ENCODE results near the gene LRRC3C. TPM values are rescaled to one million over a fixed set of nuclear protein-coding genes. Genes with fewer than 3 reads are reported as not detected.

LRRC3C gene
- total and polyA plus RNA-seq, 4 donors: not detected

DNA sequence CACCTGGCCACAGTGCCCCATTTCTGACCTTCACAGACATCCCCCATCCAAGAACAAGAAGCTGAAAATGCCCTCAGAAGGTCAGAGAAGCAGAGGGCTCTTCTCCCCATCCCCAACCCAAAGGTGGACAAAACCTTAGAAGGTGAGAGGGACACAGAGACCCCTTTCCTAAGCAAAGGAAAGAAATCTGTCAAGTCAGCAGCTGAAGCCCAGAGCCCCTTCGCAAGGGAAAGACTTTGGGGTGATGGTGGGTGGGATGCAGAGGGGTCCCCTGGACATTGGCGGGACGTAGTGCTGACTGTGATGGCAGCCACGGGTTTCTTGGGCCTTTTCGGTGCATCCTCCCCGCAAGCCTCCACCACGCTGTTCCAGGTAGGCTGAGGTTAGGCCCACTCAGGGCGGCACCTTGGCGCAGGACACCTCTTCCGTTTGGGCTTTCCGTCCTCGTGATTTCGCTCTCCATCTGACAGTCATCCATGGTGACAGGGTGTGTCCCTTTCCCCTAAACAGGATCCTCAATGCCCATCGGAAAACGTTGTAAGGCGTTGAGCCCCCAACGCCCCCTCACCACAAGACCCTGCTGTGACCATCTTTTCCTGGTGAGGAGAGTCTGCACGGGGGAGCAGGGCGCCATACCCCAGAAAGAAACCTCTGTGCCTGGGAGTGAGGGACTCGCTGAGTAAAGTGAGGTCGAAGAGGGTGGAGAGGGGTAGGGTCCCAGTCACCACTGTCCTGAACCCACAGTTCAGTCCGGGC is 24.6 kb downstream of the LRRC3C start:
- no peak overlapping the region for H3K4me3 ChIP-seq (ENCODE audit: low read length in 2 of 2)
- ATAC-seq (ENCODE audit: low FRiP score): no peak
- H3K9me3 ChIP-seq (ENCODE audit: control insufficient read depth, low read length): no peaks in the 10 kb centered on the region
- no peaks in the 10 kb centered on the region for H3K4me1 ChIP-seq (ENCODE audit: control insufficient read depth in 1 of 2, insufficient read depth in 2 of 2, low read length in 2 of 2)
- intact Hi-C loops (cut with DNase I): loop anchor here (2.0 kb wide), 1 partner anchor 23 kb away; no protein-coding TSS in a partner anchor
- no peak for DNase-seq
- no peaks in the 10 kb centered on the region for H3K27me3 ChIP-seq (ENCODE audit: control insufficient read depth in 1 of 2, insufficient read depth in 2 of 2, low read length in 1 of 2)
- no peaks in the 10 kb centered on the region for H3K36me3 ChIP-seq (ENCODE audit: control insufficient read depth in 1 of 2, insufficient read depth in 2 of 2, low read length in 1 of 2)
- H3K27ac ChIP-seq (ENCODE audit: low read depth in 1 of 2, low read length in 2 of 2): no peak overlapping the region
- 74 to 75% methylated on average over 22 of the region's 22 CpGs for WGBS, 2 donors

DNA sequence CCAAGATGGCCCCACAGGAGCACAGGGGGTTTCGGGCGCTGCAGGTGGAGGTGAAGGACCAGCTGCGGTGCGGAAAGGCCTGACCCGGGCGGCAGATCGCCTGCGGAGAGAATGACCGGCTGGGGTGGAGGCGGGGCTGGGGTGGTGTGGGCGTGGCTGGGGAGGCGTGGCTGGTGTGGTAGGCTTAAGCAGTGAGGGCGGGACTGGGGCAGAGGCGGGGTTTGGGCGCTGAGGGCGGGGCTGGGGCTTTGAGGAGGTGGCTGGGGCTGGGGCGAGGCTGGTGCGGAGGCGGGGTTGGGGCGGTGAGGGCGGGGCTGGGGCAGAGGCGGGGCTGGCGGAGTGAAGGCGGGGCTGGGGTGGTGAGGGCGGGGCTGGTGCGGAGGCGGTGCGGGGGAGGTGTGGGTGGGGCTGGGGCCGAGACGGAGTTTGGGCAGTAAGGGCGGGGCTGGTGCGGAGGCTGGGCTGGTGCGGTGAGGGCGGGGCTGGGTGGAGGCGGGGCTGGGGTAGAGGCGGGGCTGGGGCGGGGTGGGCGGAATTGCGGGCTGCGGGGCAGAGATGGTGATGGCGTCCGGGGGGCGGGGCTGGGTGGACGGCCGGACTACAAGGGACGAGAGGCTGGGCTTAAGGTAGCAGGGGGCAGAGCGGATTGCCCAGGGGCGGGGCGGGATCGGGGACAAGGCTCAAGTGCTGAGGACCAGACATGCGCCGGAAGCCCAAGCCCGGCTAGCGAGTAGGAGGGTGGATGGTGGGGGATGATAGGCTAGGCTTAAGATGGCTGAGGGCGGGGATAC is 25.3 kb downstream of the LRRC3C start:
- WGBS, 2 donors: 1 to 2% methylated on average over 32 to 55 of the region's 55 CpGs
- H3K27me3 ChIP-seq (ENCODE audit: control insufficient read depth in 1 of 2, insufficient read depth in 2 of 2, low read length in 1 of 2): no peaks in the 10 kb centered on the region
- DNase-seq (peak; percentile 99 to 100), ATAC-seq (ENCODE audit: low FRiP score) (peak; percentile 95)
- H3K9me3 ChIP-seq (ENCODE audit: control insufficient read depth, low read length): no peaks in the 10 kb centered on the region
- no peak overlapping the region for H3K4me3 ChIP-seq (ENCODE audit: low read length in 2 of 2)
- intact Hi-C loops (cut with DNase I): loop anchor here (2.0 kb wide), 1 partner anchor 24 kb away; no protein-coding TSS in a partner anchor
- H3K27ac ChIP-seq (ENCODE audit: low read depth in 1 of 2, low read length in 2 of 2): no peak overlapping the region
- no peaks in the 10 kb centered on the region for H3K4me1 ChIP-seq (ENCODE audit: control insufficient read depth in 1 of 2, insufficient read depth in 2 of 2, low read length in 2 of 2)
- no peaks in the 10 kb centered on the region for H3K36me3 ChIP-seq (ENCODE audit: control insufficient read depth in 1 of 2, insufficient read depth in 2 of 2, low read length in 1 of 2)

DNA sequence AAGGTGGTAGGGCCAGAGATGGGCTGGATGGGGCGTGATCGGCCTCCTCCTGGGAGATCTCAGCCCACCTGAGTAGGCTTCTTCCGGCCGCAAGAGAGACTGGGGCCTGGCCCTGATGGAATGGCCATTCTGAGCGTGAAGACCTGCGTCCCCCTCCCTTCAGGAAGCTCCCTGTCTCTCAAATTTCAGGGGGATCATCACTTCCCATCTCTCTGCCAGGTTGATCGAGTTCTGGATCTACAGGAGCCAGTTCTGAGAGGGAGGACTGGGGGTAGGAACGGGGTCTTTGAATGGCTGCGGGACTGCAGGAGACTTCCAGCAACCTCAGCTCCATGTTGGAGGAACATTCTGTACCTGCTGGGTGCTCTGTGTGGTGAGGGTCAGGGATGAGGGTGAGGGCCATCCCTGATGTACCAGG is 25.9 kb downstream of the LRRC3C start:
- Histone ChIP-seq H3K9me3 (ENCODE audit: control insufficient read depth, low read length) (no peaks in the 10 kb centered on the region), H3K4me3 (ENCODE audit: low read length in 2 of 2) (no peak overlapping the region), H3K27ac (ENCODE audit: low read depth in 1 of 2, low read length in 2 of 2) (peak overlapping the region in 1 of 2 donors; percentile 36), H3K36me3 (ENCODE audit: control insufficient read depth in 1 of 2, insufficient read depth in 2 of 2, low read length in 1 of 2) (no peaks in the 10 kb centered on the region), H3K4me1 (ENCODE audit: control insufficient read depth in 1 of 2, insufficient read depth in 2 of 2, low read length in 2 of 2) (no peaks in the 10 kb centered on the region), H3K27me3 (ENCODE audit: control insufficient read depth in 1 of 2, insufficient read depth in 2 of 2, low read length in 1 of 2) (no peaks in the 10 kb centered on the region)
- intact Hi-C loops (cut with DNase I): loop anchor here (2.0 kb wide), 1 partner anchor 25 kb away; no protein-coding TSS in a partner anchor
- DNase-seq: no peak
- WGBS, 2 donors: 32 to 34% methylated on average over 9 of the region's 9 CpGs
- ATAC-seq (ENCODE audit: low FRiP score): no peak

DNA sequence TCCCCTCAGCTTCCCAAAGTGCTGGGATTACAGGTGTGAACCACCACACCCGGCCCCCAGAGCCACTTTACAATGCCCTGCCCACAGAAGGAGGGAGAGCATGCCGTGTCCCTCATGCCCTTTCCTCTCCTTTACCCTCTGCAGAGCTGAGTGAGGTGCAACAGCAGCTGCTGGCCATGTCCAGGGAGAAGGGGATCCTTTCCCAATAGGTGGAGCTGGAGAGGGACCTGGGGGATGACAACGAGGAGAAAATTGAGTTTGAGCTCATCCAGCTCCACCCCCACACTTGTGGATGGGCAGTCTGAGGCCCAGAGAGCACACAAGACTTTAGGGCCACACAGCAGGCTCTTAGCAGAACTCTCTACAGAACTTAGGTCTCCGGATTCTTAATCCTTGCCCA is 27.3 kb downstream of the LRRC3C start:
- intact Hi-C loops (cut with DNase I): no loop called here
- no peak for ATAC-seq (ENCODE audit: low FRiP score)
- Histone ChIP-seq H3K4me3 (ENCODE audit: low read length in 2 of 2) (no peak overlapping the region), H3K27ac (ENCODE audit: low read depth in 1 of 2, low read length in 2 of 2) (no peak overlapping the region), H3K27me3 (ENCODE audit: control insufficient read depth in 1 of 2, insufficient read depth in 2 of 2, low read length in 1 of 2) (no peaks in the 10 kb centered on the region), H3K9me3 (ENCODE audit: control insufficient read depth, low read length) (no peaks in the 10 kb centered on the region), H3K36me3 (ENCODE audit: control insufficient read depth in 1 of 2, insufficient read depth in 2 of 2, low read length in 1 of 2) (no peaks in the 10 kb centered on the region), H3K4me1 (ENCODE audit: control insufficient read depth in 1 of 2, insufficient read depth in 2 of 2, low read length in 2 of 2) (no peaks in the 10 kb centered on the region)
- WGBS, 2 donors: 62 to 71% methylated on average over 4 of the region's 4 CpGs
- DNase-seq: no peak

DNA sequence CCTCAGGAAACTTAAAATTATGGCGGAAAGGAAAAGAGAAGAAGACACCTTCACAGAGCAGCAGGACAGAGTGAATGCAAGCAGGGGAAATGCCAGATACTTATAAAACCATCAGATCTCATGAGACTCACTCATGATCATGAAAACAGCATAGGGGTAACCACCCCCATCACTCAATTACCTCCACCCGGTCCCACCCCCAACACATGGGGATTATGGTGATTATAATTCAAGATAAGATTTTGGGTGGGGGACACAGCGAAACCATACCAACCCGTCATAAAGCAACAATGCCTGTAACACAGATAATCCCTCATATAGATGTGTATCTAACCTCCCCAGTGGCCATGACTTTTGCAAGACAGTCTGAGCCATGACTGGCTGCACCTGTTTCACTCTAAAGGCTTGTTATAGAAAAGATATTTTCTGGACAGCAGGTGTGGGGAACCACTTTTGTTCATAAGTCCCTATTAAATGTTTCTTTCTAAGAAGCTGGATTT is 28.2 kb downstream of the LRRC3C start:
- H3K36me3 ChIP-seq (ENCODE audit: control insufficient read depth in 1 of 2, insufficient read depth in 2 of 2, low read length in 1 of 2): no peaks in the 10 kb centered on the region
- 81 to 84% methylated on average over 4 of the region's 4 CpGs for WGBS, 2 donors
- no peaks in the 10 kb centered on the region for H3K4me1 ChIP-seq (ENCODE audit: control insufficient read depth in 1 of 2, insufficient read depth in 2 of 2, low read length in 2 of 2)
- H3K27me3 ChIP-seq (ENCODE audit: control insufficient read depth in 1 of 2, insufficient read depth in 2 of 2, low read length in 1 of 2): no peaks in the 10 kb centered on the region
- ATAC-seq (ENCODE audit: low FRiP score) (no peak), DNase-seq (no peak)
- H3K9me3 ChIP-seq (ENCODE audit: control insufficient read depth, low read length): no peaks in the 10 kb centered on the region
- H3K4me3 ChIP-seq (ENCODE audit: low read length in 2 of 2): no peak overlapping the region
- no peak overlapping the region for H3K27ac ChIP-seq (ENCODE audit: low read depth in 1 of 2, low read length in 2 of 2)
- intact Hi-C loops (cut with DNase I): no loop called here

DNA sequence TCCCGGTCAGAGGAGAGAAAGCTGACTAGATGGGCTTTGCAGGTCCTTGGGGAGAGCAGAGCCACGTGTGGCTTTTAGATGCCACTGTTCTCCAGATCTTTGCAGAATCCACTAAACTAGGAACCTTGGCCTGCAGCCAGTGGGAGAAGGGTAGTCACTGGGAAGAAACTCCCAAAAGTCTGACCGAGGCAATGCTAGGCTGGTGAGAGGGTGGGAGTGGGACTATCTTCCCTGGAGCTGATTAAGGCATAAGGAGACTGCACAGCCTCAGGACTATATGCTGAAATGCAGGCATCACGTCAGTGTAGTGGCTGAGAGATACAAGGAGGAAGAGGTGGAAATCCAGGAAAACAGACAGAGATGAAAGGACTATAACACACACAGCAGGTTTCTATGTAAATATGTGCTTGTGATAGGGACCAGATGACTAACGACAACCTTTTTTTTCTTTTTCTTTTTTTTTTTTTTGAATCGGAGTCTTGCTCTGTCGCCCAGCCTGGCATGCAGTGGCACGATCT is 33.1 kb downstream of the LRRC3C start:
- H3K9me3 ChIP-seq (ENCODE audit: control insufficient read depth, low read length): no peaks in the 10 kb centered on the region
- no peaks in the 10 kb centered on the region for H3K36me3 ChIP-seq (ENCODE audit: control insufficient read depth in 1 of 2, insufficient read depth in 2 of 2, low read length in 1 of 2)
- H3K4me1 ChIP-seq (ENCODE audit: control insufficient read depth in 1 of 2, insufficient read depth in 2 of 2, low read length in 2 of 2): no peaks in the 10 kb centered on the region
- no peaks in the 10 kb centered on the region for H3K27me3 ChIP-seq (ENCODE audit: control insufficient read depth in 1 of 2, insufficient read depth in 2 of 2, low read length in 1 of 2)
- H3K27ac ChIP-seq (ENCODE audit: low read depth in 1 of 2, low read length in 2 of 2): no peak overlapping the region
- intact Hi-C loops (cut with DNase I): loop anchor here (5.0 to 10.0 kb wide), 2 partner anchors 38 to 96 kb away; partner anchors contain the start of genes IKZF3 (in 1 of the 2) and ZPBP2 (in 1 of the 2)
- ATAC-seq (ENCODE audit: low FRiP score): no peak
- no peak overlapping the region for H3K4me3 ChIP-seq (ENCODE audit: low read length in 2 of 2)
- no peak for DNase-seq
- WGBS, 2 donors: 60 to 65% methylated on average over 8 of the region's 8 CpGs

- intact Hi-C loops (cut with DNase I): loop anchor here (5.0 to 10.0 kb wide), 2 partner anchors 40 to 98 kb away; partner anchors contain the start of genes IKZF3 (in 1 of the 2) and ZPBP2 (in 1 of the 2)
- DNase-seq (no peak), ATAC-seq (ENCODE audit: low FRiP score) (no peak)
- no peak within 1 kb of the TSS for H3K27ac ChIP-seq (ENCODE audit: low read depth in 1 of 2, low read length in 2 of 2)
- no peaks in the 10 kb centered on the region for H3K27me3 ChIP-seq (ENCODE audit: control insufficient read depth in 1 of 2, insufficient read depth in 2 of 2, low read length in 1 of 2)
- 63 to 71% methylated on average over 6 of the region's 6 CpGs for WGBS, 2 donors
- no peaks in the 10 kb centered on the region for H3K4me1 ChIP-seq (ENCODE audit: control insufficient read depth in 1 of 2, insufficient read depth in 2 of 2, low read length in 2 of 2)
- H3K9me3 ChIP-seq (ENCODE audit: control insufficient read depth, low read length): no peaks in the 10 kb centered on the region
- no peaks in the 10 kb centered on the region for H3K36me3 ChIP-seq (ENCODE audit: control insufficient read depth in 1 of 2, insufficient read depth in 2 of 2, low read length in 1 of 2)
- no peak within 1 kb of the TSS for H3K4me3 ChIP-seq (ENCODE audit: low read length in 2 of 2)
These were observed 35.2 kb downstream of the LRRC3C start, which contains the start of gene GSDMA for GRCh38 chr17:39962642-39963220. Gene GSDMA, plus strand, starts transcription at chr17:39963004. Its CDS starts 2,684 bp downstream, at chr17:39965688.

DNA sequence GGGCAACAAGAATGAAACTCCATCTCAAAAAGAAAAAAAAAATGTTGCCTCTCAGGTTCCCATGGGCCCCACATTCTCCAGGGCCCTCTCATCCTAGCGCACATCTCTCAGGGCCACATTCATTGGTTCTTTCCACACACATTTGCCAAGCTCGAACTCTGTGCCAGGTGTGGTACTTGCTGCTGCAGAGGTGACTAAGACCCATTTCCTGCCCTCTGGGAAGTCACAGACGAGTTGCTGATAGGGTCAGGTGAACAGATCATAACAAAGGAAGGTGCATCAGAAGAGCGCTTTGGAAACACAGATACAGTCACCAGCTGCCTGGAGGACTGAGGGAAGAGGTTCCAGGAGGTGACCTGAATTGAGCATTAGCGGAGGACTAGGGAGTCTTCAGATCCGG is 36.3 kb downstream of the LRRC3C start:
- no peak for ATAC-seq (ENCODE audit: low FRiP score)
- no peaks in the 10 kb centered on the region for H3K36me3 ChIP-seq (ENCODE audit: control insufficient read depth in 1 of 2, insufficient read depth in 2 of 2, low read length in 1 of 2)
- no peak overlapping the region for H3K27ac ChIP-seq (ENCODE audit: low read depth in 1 of 2, low read length in 2 of 2)
- H3K4me3 ChIP-seq (ENCODE audit: low read length in 2 of 2): no peak overlapping the region
- intact Hi-C loops (cut with DNase I): loop anchor here (5.0 to 10.0 kb wide), 2 partner anchors 42 to 99 kb away; partner anchors contain the start of genes IKZF3 (in 1 of the 2) and ZPBP2 (in 1 of the 2)
- no peaks in the 10 kb centered on the region for H3K4me1 ChIP-seq (ENCODE audit: control insufficient read depth in 1 of 2, insufficient read depth in 2 of 2, low read length in 2 of 2)
- DNase-seq: no peak
- 83 to 86% methylated on average over 6 of the region's 6 CpGs for whole genome bisulfite sequencing, 2 donors
- no peaks in the 10 kb centered on the region for H3K27me3 ChIP-seq (ENCODE audit: control insufficient read depth in 1 of 2, insufficient read depth in 2 of 2, low read length in 1 of 2)
- H3K9me3 ChIP-seq (ENCODE audit: control insufficient read depth, low read length): no peaks in the 10 kb centered on the region

Measured in aorta (tissue), 5 donors.